ENCODE measurements around the gene TGM1. TPM values are rescaled to one million over a fixed set of nuclear protein-coding genes. Genes with fewer than 3 reads are reported as not detected.
"Not testable (repeated sequence)": the region's sequence is repeated elsewhere in the genome, so short reads cannot be mapped to it uniquely, and the experiment has no call there.

The TGM1 gene
- total RNA-seq, 1 donor from 2014 or later = 0.45 TPM

DNA sequence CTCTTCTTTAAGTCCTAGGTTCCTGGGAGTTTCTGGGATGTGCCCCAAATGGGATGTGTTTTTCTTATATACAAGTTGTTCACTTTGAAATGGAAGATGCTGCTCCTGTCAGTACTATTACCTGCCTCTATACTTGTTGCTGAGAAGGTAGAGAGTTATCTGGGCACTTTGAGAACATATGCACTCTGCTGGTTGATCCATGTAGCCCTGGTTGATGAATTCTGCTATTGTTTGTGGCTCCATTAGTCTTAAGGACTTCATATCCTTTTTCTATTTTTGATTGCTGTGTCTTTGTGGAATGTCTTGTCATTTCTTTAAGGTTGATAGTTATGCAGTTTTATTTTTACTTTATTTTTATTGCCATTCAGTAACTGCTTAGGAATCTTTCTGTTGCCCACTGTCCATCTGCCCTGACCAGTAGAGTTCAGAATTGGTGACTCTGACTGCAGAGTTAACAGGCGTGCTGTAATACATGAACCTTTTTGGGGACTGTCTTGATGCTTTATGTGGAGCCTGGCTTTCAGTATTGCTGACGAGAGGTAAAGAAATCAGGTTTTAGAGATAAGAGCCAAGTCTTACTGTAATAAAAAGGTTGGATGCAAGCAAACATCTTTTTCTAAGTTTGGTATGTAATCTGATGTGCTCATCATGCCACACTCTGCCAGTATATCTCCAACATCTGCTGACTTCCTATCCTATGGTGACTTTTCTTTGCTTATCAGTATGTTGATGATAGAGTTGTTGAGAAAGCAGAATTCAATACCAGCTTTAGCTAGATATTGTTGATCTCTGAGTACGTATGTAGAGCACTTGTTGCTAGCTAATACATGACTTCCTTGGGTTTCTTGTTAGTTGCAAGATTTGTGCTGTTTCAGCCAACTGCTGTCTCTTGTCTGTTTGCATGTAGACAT, 28.6 kb downstream of the TGM1 start:
- no peak for DNase-seq (ENCODE audit: low read depth)

GRCh38 chr14:24233538-24233866, 29.5 kb downstream of the TGM1 start:
- DNase-seq (ENCODE audit: low read depth) = no peak

DNA sequence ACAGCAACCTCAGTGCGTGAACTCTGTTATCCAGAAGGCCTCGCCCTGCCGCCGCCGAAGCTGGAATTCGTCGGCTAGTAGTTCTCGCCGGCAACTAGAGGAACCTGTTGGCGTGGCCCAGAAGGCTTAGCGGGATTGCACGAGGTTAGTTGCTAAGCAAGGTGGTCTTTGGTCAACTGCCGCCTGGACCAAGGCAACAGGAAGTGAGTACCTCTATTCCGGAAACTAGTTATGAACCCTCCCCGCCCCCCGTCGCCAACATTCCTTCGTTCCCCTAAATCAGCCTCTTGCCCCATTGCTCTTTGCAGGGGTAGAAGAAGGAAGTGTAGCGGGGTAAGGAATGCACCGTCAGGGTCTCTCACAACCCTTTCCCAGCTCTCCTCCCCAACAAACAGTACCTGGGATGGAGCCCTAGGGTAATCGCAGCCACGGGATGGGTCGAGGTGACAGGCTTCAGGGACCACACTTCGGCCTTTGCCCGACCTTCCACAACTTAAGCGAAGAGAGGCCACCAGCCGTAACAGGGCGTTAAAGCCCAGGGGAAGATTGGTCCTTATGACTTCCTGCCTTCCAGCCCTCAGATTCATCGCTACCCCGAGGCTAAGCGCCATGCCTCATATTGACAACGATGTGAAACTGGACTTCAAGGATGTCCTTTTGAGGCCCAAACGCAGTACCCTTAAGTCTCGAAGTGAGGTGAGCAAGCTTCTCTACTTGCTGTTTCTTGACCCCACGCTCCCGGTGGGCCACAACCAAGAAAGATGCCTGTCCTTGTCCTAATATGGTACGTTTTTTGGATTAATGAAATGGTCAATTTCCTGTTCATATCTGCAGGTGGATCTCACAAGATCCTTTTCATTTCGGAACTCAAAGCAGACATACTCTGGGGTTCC, 30.1 kb downstream of the TGM1 start, which contains the start of gene GMPR2:
Gene GMPR2 (plus strand): TSS at position 285 of the 893 bp plus-strand sequence. CDS start 325 bp downstream, at position 610.
- no peak for DNase-seq (ENCODE audit: low read depth)

GRCh38 chr14:24232121-24232644, 30.8 kb downstream of the TGM1 start, which contains the start of gene NEDD8:
Gene NEDD8 (minus strand): TSS chr14:24232367. CDS start chr14:24232267, 100 bp downstream.
- peak; percentile 84 for DNase-seq (ENCODE audit: low read depth)

- DNase-seq (ENCODE audit: low read depth) = no peak
These were observed 31.5 kb downstream of the TGM1 start for GRCh38 chr14:24231263-24232120.

DNA sequence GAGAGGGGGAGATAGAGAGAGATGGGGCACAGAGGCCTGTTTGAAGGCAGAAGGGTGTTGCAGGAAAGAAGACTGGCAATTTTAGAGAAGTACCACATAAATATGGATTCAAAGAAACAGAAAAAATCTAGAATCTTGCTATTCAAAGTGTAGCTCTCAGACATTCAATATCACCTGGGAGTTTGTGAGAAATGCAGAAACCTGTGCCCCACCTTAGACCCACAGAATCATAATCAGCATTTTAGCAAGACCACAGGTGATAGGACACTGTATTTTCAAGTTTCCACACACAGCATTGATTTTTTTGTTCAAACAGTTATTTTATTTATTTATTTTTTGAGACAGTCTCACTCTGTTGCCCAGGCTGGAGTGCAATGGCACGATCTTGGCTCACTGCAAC, 34.1 kb downstream of the TGM1 start:
- no peak for DNase-seq (ENCODE audit: low read depth)

GRCh38 chr14:24226473-24226872, 36.5 kb downstream of the TGM1 start:
- DNase-seq (ENCODE audit: low read depth) = no peak

- DNase-seq (ENCODE audit: low read depth) = peak; percentile 60
These were observed 38.3 kb downstream of the TGM1 start for GRCh38 chr14:24224618-24225071.

GRCh38 chr14:24222987-24223386, 40.0 kb downstream of the TGM1 start:
- not testable (repeated sequence) for DNase-seq (ENCODE audit: low read depth)

GRCh38 chr14:24219521-24219920, 43.5 kb downstream of the TGM1 start:
- no peak for DNase-seq (ENCODE audit: low read depth)

DNA sequence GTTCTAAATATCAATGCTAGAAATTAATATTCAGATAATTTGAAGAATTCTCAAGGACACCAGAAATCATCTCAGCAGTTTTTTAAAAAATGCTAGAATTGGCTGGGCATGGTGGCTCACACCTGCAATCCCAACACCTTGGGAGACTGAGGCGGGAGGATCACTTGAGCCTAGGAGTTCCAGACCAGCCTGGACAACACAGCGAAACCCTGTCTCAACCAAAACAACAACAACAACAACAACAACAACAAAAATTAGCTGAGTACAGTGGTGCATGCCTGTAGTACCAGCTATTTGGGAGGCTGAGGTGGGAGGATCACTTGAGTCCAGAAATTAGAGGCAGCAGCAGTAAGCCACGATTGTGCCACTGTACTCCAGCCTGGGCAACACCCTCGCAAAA, 43.9 kb downstream of the TGM1 start:
- DNase-seq (ENCODE audit: low read depth) = no peak

DNA sequence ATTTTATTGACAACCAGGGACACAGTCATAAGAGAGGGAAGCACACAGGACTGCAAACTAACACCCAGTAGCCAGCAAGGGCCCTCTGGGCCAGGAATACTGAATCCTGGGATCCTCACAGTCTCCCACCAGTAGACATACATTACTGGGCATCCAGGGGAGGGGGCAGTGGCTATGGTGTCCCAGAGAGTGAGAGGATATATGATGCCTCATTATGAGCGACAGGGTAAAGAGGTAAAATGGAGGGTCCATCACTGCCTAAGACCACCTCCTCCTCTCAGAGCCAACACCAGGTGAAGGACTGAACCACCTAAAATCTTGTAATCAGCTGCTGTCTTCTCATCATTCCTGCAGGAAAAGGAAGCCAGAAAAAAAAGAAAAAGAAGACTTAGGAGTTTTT, 46.1 kb downstream of the TGM1 start:
- not testable (repeated sequence) for DNase-seq (ENCODE audit: low read depth)

GRCh38 chr14:24216345-24216699, 46.7 kb downstream of the TGM1 start:
- no peak for DNase-seq (ENCODE audit: low read depth)

DNA sequence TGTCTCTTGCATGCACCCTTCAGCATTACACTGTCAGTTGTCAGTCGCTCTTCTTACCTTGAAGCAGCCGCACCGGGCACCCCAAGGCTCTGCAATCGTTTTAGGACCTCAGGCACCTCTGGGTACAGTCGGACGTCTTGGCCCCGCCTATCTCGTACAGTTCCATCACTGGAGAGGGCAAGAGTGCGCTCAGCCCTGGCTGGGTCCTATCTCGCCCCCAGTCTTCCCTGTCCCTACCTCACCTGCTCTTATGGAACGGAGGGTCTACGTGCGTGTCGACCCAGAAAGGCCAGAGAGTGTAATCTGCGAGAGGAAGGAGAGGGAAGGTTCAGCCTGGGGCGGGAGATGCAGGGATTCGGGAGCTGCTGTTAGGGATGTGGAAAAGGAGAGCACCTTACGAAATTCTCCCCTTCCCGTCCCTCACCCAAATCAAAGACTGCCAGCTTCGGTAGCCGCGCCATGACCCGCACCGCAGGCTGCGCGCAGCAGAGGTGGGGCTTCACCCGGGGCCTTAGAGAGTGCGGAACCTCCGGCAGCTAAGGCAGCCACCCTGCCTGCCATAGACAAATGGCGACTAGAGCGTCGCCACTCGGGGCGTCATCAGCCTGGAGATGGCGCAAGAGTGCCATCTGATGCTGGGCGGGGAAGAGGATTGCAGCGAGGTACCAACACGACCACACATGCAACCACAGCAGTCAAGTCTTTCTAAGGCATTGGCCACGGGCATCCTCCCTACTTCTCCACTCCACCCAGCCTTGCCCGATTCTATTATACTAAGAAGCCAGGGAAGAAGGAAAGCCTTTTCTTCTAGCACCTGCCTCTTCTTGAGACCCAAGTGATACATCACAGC, 47.3 kb downstream of the TGM1 start, which contains the start of gene MDP1:
Gene MDP1 (minus strand): TSS at position 572 of the 850 bp plus-strand sequence. CDS start 111 bp downstream, at position 461.
- peak; percentile 79 for DNase-seq (ENCODE audit: low read depth)

DNA sequence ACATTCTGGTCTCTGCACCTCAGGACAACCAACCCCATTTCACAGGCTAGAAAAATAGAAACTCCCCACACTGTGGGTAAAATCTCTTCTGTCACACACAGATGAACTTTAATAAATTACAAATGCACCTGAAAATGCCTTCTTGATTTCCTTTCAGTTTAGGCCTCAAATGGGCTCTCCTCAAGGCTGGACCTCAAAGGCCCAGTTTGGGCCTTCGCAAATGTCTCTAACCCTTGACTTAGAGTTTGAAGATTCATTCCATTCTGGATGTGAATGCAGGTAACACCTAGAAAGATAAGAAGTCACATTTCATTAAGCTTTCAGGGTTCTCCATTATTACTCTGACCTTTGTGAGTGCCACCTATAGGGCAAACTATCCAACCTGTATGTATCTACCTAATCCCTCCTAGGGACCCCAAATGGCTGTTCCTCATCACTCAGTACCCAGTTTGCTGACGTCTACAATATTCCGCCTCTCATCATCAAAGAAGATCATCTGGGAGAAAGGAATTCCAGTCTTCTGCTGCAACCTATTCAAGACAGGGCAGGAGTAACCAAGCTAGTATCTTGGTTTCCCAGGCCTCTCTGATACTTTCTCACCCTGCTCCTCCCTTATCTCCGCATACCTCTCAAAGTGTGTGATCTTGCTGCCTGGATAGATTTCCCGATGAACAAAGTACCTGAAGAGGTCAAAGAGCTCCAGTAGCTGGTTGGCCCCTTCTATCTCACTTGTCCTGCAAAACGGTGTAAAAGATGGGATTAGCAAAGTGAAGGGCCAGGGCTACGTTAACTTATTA, 48.9 kb downstream of the TGM1 start:
- DNase-seq (ENCODE audit: low read depth) = no peak

- peak; percentile 96 for DNase-seq (ENCODE audit: low read depth)
These were observed 49.8 kb downstream of the TGM1 start, which contains the start of gene CHMP4A for GRCh38 chr14:24212924-24213865. Gene CHMP4A (minus strand): TSS chr14:24213488. CDS start chr14:24213439, 49 bp downstream.

- DNase-seq (ENCODE audit: low read depth) = no peak
These were observed 51.7 kb downstream of the TGM1 start for GRCh38 chr14:24211311-24211710.

DNA sequence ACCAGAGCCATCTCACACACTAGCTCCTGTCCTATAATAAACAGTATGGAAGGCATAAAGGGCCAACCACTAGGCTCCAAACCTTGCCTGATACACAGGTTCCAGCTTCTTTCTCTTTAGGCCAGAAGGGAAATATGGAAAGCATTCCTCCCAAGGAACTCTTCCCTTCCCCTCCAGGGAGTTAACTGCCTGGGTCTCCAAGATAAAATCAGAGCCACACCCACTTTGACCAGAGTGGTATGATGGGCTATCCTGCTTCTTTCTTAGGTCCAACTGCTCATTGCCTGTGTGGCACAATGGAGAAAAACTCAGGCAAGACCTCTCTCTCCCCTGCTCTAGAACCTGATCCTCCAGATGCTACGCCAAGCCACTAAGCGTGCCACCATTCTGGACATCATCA, 55.4 kb downstream of the TGM1 start:
- no peak for DNase-seq (ENCODE audit: low read depth)

All from renal cortical epithelial cell (primary cell).